KMS-11 (cell line): ENCODE data around the gene VSTM2B.

ENCODE experiments used
- H2AFZ ChIP-seq: fragments of 200-600 bp; sonication (generic); 2 replicates; pipeline ENCODE4 v1.6.1; 2016; ENCODE audit warnings: antibody characterized with exemption, mixed run types, low read depth
- H3K27ac ChIP-seq: fragments of 200-600 bp; sonication (generic); 2 replicates; pipeline ENCODE4 v1.6.1; 2016; ENCODE audit warnings: mild to moderate bottlenecking, mixed run types
- H3K27me3 ChIP-seq: fragments of 200-600 bp; sonication (generic); 2 replicates; pipeline ENCODE4 v1.6.1; 2017; ENCODE audit warnings: mild to moderate bottlenecking, low read depth, mixed run types, moderate library complexity; ENCODE audit not compliant: insufficient read depth
- H3K36me3 ChIP-seq: fragments of 200-600 bp; sonication (generic); 2 replicates; pipeline ENCODE4 v1.6.1; 2017; ENCODE audit warnings: mild to moderate bottlenecking, mixed run types; ENCODE audit not compliant: insufficient read depth
- H3K4me1 ChIP-seq: fragments of 200-600 bp; sonication (generic); 2 replicates; pipeline ENCODE4 v1.6.1; 2016; ENCODE audit warnings: mild to moderate bottlenecking, low read depth, mixed run types; ENCODE audit not compliant: poor library complexity, severe bottlenecking
- H3K4me2 ChIP-seq: fragments of 200-600 bp; sonication (generic); 2 replicates; pipeline ENCODE4 v1.7.0; 2016; ENCODE audit warnings: mild to moderate bottlenecking, mixed run types
- H3K4me3 ChIP-seq: fragments of 200-600 bp; sonication (generic); IDR thresholded peaks from 2 replicates; pipeline ENCODE4 v1.6.1; 2017; ENCODE audit warnings: low read depth, low read length, mixed read lengths; ENCODE audit not compliant: insufficient read depth
- H3K79me2 ChIP-seq: fragments of 200-600 bp; sonication (generic); 2 replicates; pipeline ENCODE4 v1.6.1; 2016; ENCODE audit warnings: low read depth, mixed run types; ENCODE audit not compliant: insufficient read depth
- H3K9ac ChIP-seq: fragments of 200-600 bp; sonication (generic); 2 replicates; pipeline ENCODE4 v1.6.1; 2016; ENCODE audit warnings: mild to moderate bottlenecking, mixed run types
- H4K20me1 ChIP-seq: fragments of 200-600 bp; sonication (generic); 2 replicates; pipeline ENCODE4 v1.6.1; 2016; ENCODE audit warnings: mild to moderate bottlenecking, mixed run types; ENCODE audit not compliant: insufficient read depth
- CTCF ChIP-seq: fragments of 200-600 bp; sonication (generic); conservative IDR thresholded peaks from 2 replicates; pipeline ENCODE4 v1.6.1; 2017; ENCODE audit warnings: low read depth, mild to moderate bottlenecking, antibody characterized with exemption, low read length, moderate library complexity, mixed read lengths

VSTM2B gene

GRCh38 chr19:29581398-29581797 lies 55.6 kb downstream of the VSTM2B start:
- TF ChIP-seq CTCF: no peak
- no peak overlapping the region for H3K9ac ChIP-seq
- H3K36me3 ChIP-seq: no peaks in the 10 kb centered on the region

GRCh38 chr19:29583196-29583999 lies 57.6 kb downstream of the VSTM2B start:
- Histone ChIP-seq H4K20me1 (no peaks in the 10 kb centered on the region), H3K36me3 (no peaks in the 10 kb centered on the region), H3K4me1 (no peaks in the 10 kb centered on the region), H3K27ac (no peak overlapping the region), H2AFZ (no peak overlapping the region), H3K4me2 (no peak overlapping the region), H3K4me3 (no peak overlapping the region), H3K27me3 (no peaks in the 10 kb centered on the region), H3K79me2 (no peaks in the 10 kb centered on the region), H3K9ac (no peak overlapping the region)
- no peak for TF ChIP-seq CTCF

More at GRCh38 chr19:29581398-29581797, 55.6 kb downstream of the VSTM2B start:
- no peaks in the 10 kb centered on the region for H3K4me1 ChIP-seq
- H3K79me2 ChIP-seq: no peaks in the 10 kb centered on the region
- no peak overlapping the region for H2AFZ ChIP-seq
- no peaks in the 10 kb centered on the region for H4K20me1 ChIP-seq
- no peak overlapping the region for H3K4me3 ChIP-seq
- H3K4me2 ChIP-seq: no peak overlapping the region
- no peak overlapping the region for H3K27ac ChIP-seq
- 0 out of 2 replicates have a peak, but pooled peaks cover 3% of the 10 kb centered on the region for H3K27me3 ChIP-seq

GRCh38 chr19:29586401-29586800 lies 60.6 kb downstream of the VSTM2B start:
- H3K36me3 ChIP-seq: no peaks in the 10 kb centered on the region

GRCh38 chr19:29587059-29587458 lies 61.3 kb downstream of the VSTM2B start:
- H3K9ac ChIP-seq: no peak overlapping the region
- H3K27me3 ChIP-seq: no peaks in the 10 kb centered on the region
- no peaks in the 10 kb centered on the region for H3K79me2 ChIP-seq
- no peak for TF ChIP-seq CTCF
- no peak overlapping the region for H3K4me2 ChIP-seq
- H2AFZ ChIP-seq: no peak overlapping the region
- H3K4me1 ChIP-seq: no peaks in the 10 kb centered on the region
- H3K36me3 ChIP-seq: no peaks in the 10 kb centered on the region
- no peak overlapping the region for H3K27ac ChIP-seq
- no peak overlapping the region for H3K4me3 ChIP-seq
- no peaks in the 10 kb centered on the region for H4K20me1 ChIP-seq

More at GRCh38 chr19:29586401-29586800, 60.6 kb downstream of the VSTM2B start:
- Histone ChIP-seq H3K9ac (no peak overlapping the region), H2AFZ (no peak overlapping the region), H3K27ac (no peak overlapping the region), H3K4me2 (no peak overlapping the region), H3K4me3 (no peak overlapping the region), H4K20me1 (no peaks in the 10 kb centered on the region), H3K4me1 (no peaks in the 10 kb centered on the region), H3K27me3 (no peaks in the 10 kb centered on the region), H3K79me2 (no peaks in the 10 kb centered on the region)
- TF ChIP-seq CTCF: no peak
